ENCODE measurements around the gene MISP.

MISP gene

DNA sequence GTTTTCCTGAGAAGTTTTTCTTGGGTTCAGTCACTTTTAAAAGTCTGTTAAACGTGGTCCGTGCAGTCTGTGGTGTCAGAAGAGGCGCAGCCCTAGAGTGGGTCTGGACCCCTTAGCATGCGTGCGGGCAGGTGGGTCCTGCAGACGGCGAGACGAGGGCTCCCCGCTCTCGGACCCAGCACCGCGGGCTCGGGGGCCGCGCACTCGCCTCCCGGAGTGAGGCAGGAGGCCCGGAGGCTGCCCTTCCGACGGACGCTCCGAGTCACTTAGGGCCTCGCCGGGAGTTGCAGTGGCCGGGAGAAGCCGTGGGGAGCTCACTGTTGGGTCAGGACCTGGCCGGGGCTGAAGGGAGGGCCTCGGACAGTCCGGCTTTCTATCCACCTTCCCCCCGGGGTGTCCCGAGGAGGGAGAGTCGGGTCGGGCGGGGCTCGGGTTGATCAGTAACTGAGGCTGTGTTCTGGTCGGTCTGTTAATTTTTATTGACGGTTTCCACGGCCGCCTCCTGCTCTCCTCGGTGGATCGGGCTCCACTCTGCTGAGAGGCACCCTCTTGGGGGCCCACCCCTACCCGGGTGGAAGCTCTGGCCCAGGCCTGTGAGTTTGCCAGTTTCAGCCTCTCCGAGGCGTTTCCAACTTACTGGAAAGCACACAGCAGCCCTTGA lies 47.6 kb downstream of the MISP start:
- no peak for DNase-seq

DNA sequence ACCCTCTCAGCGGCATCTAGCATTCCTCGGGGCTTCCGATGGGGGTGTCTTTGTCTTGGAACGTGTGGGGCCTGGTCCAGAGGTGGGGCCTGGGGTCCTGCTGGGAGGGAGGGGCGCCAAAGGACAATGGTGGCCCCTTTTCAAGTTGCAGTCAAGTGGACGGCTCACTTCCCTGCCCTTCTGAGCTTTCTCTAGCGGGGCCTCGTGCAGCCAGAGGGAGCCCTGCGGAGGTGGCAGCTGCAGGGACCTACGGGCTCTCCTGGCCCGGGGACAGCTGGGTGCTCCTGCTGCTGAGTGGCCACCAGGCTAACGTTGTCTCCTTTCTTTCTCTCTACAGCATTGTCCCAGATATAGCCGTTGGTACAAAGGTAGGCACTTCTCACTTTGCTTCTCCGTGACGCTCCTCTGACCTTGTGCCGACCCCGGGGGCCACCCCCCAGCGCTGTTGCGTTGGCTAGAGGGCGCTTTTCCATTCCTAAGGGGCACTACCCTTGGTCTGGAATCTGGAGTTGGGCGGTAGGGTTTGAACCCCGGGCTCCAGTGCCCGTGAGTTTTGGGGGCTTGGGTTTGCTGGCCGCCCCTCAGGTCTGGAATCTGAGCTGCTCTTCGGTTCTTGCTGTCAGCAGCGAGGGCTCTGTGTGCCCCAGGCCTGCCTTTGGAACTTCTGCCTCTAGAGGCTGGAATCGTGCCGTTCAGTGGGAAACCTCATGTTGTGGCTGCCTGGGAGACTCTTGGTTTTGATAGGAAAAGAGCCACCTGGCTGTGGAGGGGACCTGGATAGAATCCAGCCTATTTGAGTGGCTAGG lies 48.4 kb downstream of the MISP start:
- DNase-seq = no peak

DNA sequence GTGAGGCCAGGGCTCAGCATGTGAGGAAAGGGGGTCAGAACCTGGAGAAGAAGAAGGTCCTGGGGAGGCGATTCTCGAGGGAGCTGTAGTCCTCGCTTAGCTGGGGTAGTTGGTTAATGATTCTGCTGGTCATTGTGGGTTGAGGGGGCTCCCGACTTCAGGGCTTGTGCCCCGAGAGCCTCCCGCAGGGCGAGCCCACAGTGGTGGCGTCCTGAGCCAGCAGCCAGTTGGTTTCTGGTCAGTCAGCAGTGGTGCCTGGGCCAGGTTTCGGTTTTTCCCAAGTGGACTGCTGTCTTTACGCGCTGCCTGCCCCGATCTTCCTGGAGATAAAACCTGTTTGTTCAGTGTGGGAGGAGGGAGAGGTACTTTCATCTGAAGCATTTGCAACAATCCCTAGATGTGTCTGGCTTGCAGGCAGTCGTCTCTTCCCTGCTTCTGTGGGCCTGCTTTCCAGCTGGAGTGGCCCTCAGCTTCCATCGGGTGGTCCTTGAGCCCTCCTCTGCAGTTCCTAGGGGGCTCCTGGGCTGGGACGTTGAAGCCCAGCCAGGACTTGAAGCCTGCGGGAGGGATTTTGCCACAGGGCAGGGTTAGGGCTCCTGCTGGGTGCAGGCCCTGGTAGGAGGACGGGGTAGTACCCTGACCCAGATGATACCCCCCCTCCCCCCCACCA lies 49.6 kb downstream of the MISP start:
- DNase-seq = no peak

DNA sequence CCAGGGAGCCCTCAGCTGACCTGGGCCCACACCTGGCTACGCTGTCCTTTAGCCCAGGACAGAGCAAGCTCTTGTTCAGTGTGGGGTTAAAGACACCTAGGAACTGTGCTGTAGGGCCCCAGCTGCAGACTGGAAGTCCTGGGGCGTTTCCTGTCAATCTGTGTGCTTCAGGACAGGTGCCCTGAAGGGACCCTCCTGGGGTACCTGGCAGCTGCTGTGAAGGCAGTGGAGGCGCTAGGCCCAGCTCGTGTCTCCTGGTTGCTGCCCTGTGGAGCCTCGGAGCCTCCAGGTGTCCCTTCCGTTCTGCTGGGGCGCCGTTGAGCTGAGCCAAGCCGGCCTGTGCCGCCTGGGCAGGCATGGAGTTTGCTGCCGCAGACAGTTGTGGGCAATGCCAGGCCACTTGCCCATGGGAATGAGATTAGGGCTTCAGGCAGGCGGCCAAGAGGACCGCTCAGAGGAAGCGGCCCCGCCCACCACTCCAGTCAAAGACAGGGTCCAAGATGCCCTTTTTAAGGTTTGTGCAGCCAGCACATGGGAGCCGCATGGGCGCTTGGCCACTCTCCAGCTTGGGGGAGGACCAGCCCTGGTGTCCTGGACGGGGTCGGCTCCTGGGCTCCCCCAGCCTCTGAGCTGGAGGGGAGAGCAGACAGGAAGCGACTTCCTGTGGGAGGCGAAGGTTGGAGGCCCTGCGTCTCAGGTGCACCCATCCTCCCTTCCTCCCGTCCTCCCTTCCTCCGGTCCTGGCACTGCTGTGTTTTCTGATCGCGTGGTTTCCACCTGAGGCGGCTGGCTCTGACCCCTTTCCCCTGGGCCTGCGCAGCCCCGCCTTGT lies 50.3 kb downstream of the MISP start:
- DNase-seq = no peak

DNA sequence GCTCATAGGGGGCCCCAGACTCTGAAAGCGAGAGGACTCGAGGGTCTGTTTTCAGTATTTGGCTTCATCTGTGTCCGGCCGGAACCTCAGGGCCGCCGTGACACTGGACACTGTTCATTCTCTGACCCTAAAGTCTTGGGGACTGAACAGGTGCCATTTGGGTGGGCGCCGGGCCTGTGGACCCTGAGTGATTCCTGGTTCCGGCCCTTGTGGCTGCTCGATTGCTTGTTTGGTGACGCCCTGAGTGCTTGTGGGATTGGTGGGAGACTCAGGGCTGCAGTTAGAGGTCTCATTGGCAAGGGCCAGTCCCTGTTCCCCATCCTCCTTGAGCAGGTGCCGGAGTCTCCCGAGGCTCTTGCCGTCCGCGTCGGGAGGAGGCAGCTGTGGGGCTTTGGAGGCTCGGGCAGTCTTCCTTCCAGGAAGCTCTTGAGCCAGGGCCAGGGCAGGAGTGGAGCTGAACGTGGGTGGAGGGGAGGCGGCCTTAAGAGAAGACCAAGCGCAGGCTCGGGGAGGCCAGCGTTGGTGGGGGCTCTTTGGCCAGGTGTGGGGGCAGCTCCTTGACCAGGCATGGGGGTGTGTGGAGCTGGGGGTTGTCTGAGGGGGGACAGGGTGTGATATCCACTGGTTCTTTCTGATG lies 51.1 kb downstream of the MISP start:
- no peak for DNase-seq

DNA sequence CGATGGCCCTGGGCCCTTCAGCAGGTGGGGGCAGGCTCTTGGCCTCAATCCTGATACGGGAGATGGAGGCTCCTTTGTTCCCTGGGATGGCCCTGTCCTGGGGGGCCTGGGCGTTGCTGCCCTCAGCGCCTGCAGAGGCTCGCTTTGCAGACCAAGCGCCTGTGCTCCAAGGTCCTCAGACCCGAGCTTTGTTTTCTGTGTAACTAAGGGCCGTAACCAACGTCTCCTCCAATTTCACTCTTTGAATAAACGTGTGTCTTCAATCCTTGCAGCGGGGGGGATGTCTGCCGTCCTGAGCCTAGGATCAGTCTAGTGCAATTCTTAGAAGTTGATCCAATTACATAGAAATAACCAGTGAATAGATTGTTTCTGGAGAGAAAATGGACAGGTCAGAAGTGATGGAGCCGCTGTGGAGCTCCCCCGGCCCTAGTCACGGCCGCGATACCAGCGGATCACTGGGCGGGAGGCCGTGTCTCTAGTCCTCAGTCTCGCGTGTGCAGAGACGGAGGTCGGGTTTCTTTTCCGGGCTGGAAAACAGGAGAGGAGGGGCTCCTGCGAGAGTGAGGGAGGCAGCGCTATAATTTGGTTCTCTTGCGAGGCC lies 51.7 kb downstream of the MISP start:
- DNase-seq = no peak

DNA sequence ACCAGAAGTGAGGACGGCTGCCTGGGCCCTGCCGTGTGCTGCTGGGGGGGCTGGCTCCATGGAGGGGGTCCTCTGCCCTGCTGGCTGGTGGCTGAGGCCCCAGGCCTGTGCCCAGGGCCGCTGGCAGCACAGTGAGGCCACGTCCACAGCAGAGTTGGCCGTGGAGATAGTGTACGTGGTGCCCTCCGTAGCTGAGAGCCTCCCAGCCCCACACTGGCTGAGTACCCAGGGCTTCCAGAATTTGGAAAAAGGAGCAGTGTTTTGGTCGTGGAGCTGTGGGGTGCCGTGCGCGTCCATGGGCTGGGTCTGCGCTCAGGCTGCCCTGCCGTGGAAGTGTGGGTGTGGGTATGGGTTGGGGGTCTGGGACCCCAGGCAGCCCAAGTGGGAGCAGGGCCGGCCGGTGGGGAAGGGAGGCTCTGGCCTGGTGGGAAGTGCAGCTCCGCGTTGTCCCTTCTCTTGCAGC lies 52.2 kb downstream of the MISP start:
- DNase-seq = no peak

DNA sequence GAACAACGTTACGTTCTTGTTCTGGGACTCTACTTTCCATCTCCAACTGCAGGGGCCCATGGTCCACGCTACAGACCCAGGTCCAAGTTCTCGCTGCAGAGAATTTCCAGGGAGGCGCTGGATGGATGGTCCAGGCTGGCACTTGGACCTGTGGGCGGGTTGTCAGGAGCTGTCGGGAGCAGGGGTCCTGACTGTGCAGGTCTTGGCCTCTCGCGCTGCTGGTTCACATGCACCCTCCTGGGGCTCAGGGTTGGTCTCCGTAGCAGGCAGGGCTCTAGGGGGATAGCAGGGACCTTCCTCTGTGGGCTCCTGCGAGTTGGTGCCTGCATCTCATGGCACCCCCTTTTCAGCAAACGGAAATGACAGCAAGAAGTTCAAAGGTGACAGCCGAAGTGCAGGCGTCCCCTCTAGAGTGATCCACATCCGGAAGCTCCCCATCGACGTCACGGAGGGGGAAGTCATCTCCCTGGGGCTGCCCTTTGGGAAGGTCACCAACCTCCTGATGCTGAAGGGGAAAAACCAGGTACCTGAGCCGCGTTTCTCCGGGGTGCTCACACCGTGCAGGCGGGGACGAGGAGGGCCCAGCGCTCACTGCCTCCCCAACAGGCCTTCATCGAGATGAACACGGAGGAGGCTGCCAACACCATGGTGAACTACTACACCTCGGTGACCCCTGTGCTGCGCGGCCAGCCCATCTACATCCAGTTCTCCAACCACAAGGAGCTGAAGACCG lies 52.9 kb downstream of the MISP start:
- DNase-seq = no peak

DNA sequence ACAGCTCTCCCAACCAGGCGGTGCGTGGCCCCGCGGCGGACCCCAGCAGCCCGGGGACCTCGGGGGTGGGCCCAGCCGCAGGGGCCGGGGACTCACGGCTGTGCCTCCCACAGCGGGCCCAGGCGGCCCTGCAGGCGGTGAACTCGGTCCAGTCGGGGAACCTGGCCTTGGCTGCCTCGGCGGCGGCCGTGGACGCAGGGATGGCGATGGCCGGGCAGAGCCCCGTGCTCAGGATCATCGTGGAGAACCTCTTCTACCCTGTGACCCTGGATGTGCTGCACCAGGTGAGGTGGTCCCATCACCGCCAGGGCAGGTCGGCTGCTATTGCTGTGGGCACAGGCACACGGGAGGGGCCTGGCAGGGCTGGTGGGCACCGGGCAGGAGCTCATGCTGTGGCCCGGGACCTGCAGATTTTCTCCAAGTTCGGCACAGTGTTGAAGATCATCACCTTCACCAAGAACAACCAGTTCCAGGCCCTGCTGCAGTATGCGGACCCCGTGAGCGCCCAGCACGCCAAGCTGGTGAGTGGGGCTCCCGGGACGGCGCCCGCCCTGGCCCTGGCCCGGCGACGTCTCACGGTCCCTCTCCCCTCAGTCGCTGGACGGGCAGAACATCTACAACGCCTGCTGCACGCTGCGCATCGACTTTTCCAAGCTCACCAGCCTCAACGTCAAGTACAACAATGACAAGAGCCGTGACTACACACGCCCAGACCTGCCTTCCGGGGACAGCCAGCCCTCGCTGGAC lies 53.7 kb downstream of the MISP start:
- no peak for DNase-seq

DNA sequence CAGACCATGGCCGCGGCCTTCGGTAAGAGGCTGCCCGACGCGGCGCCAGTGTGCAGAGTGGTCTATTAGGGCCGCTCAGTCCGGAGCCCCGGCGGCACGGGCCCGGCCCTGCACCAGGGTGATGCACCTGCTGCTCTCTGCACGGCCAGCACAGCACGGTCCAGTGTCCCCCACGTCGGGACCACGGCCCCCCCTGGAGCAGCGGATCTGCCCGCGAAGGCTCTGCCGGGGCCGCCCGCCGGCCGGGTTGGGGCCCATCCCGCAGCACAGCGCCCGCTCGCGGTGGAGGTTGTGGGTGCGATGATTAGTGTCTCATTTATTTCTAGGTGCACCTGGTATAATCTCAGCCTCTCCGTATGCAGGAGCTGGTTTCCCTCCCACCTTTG lies 54.2 kb downstream of the MISP start:
- DNase-seq = no peak

DNA sequence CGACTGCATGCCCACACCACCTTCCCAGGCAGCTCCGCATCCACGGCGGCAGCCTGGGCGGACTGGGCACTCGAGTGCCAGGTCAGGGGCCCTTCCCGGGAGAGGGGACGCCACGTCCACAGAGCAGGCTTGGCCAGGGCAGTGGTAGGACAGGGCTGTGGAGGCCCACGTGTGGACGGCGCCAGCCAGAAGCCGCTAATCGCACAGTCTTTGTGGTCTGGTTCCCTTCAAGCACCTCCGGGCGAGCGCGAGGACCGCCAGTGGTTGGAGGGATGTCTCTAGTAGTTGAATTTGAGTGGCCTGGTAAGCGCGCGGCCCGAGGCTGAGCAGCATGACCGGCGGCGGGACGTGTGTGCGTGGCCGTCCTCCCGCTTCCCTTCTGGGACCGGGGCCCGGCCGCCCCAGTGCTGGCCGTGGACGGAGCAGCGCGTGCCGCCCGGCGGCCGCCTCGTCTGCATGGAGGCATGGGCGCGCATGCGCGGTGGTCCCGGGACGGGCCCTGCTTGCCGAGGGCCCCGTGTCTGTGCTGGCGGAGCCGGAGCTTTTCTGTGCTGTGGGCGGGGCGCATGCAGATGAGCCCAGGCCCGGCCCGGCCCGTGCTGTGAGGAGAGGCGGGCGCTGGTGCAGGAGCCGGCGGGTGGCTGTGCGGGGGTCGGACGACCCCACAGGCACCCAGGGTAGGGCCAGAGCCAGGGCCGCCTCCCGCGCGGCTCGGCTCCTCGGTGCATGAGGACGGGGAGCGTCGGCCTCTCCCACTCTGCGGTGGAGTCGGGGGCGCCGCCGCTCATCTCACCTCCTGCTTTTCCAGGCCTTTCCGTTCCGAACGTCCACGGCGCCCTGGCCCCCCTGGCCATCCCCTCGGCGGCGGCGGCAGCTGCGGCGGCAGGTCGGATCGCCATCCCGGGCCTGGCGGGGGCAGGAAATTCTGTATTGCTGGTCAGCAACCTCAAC lies 55.0 kb downstream of the MISP start:
- no peak for DNase-seq

DNA sequence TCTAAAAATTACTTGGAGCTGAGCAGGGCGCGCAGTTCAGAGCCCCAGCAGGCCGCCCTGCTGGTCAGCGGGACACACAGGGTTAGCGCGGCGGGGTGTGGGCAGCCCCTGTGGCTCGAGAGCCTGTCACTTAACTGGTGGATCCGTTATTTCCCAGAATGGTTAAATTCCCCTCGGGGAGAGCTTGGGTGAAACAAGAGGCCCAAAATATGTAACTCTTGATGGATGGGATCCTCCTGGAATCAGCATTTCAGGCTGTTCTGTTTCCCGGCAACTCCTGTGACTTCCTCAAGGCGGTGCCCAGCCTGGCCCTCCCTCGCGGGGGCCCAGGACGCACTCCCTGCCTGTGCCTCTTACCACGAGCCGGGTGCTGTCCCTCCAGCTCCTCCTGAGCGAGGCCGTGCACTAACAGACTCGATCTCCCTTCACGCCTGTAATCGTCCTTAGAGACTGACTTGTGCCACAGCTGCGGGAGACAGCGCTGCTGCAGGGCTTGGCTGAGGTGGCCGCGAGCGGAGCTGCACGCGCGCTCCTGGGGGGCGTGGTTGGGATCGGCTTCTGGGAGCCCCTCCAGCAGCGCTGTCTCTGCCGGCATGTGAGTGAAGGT lies 56.0 kb downstream of the MISP start:
- DNase-seq = no peak

DNA sequence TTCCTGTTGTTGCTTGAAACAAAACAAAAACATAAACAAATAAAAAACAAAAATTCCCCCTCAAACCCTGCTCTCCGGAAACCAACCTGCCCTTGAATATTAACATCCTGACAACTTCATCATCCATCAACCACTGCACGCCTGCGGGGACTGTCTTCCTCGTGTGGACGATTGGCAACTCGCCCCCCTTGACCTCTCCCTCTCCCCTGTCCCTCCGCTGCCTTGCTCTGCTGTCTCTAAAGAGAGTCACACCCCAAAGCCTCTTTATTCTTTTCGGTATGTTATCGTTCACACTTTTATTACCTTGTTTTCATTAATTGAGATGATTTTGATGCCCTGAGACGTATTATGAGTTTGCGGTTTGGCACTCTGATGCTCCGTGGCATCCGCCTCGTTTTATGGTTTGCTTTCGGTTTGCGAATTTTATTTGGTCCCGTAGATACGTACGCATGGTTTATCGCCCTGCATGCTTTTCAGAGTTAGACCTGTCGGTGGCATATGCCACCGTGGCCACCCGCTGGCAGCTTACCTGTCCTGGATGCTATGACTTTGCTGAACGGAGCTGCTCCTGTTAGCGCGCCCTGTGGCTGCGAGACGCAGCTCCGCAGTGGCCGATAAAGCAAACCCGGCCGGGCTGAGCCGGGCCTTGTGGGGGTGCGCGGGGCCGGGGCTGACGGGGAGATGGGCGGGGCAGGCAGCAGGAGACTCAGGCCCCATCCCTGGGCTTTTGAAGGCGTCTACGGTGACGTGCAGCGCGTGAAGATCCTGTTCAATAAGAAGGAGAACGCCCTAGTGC lies 56.9 kb downstream of the MISP start:
- DNase-seq = no peak

DNA sequence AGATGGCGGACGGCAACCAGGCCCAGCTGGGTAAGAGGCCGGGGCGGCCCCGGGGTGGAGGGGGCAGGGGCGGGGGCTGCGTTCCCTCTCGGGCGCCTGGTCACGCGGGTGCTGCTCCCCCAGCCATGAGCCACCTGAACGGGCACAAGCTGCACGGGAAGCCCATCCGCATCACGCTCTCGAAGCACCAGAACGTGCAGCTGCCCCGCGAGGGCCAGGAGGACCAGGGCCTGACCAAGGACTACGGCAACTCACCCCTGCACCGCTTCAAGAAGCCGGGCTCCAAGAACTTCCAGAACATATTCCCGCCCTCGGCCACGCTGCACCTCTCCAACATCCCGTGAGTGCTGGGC lies 57.5 kb downstream of the MISP start:
- no peak for DNase-seq

DNA sequence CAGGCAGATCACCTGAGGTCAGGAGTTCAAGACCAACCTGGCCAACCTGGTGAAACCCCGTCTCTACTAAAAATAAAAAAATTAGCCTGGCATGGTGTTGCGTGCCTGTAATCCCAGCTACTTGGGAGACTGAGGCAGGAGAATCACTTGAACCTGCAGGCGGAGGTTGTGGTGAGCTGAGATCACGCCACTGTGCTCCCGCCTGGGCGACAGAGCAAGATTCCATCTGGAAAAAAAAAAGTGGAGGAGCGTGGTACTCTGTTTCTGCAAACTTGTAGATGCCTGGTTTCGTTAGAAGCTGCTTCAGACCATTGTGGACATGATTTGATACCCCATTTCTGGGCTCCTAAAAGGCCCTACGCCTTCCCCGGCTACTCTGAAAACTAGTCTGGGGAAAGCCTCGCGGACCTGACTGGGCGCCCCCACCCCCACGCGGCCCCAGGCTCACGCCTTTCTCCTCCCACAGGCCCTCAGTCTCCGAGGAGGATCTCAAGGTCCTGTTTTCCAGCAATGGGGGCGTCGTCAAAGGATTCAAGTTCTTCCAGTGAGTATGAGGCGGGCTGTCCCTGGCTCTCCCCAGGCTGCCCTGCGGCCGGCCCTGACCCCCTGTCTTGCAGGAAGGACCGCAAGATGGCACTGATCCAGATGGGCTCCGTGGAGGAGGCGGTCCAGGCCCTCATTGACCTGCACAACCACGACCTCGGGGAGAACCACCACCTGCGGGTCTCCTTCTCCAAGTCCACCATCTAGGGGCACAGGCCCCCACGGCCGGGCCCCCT lies 59.4 kb downstream of the MISP start:
- no peak for DNase-seq

DNA sequence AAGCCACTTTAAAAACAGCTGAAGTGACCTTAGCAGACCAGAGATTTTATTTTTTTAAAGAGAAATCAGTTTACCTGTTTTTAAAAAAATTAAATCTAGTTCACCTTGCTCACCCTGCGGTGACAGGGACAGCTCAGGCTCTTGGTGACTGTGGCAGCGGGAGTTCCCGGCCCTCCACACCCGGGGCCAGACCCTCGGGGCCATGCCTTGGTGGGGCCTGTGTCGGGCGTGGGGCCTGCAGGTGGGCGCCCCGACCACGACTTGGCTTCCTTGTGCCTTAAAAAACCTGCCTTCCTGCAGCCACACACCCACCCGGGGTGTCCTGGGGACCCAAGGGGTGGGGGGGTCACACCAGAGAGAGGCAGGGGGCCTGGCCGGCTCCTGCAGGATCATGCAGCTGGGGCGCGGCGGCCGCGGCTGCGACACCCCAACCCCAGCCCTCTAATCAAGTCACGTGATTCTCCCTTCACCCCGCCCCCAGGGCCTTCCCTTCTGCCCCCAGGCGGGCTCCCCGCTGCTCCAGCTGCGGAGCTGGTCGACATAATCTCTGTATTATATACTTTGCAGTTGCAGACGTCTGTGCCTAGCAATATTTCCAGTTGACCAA lies 60.1 kb downstream of the MISP start:
- DNase-seq = no peak

DNA sequence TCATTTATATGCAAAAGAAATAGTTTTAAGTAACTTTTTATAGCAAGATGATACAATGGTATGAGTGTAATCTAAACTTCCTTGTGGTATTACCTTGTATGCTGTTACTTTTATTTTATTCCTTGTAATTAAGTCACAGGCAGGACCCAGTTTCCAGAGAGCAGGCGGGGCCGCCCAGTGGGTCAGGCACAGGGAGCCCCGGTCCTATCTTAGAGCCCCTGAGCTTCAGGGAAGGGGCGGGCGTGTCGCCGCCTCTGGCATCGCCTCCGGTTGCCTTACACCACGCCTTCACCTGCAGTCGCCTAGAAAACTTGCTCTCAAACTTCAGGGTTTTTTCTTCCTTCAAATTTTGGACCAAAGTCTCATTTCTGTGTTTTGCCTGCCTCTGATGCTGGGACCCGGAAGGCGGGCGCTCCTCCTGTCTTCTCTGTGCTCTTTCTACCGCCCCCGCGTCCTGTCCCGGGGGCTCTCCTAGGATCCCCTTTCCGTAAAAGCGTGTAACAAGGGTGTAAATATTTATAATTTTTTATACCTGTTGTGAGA lies 60.7 kb downstream of the MISP start:
- no peak for DNase-seq

All from activated CD4-positive, alpha-beta T cell treated with anti-CD3 and anti-CD28 coated beads, Interleukin-2, Interleukin-6, amounts not matched to agents 100 ng/mL and 50 ng/mL, durations not matched to agents 16 hours and 8 hours (primary cell).